ENCODE measurements around the gene PMEL. TPM values are rescaled to one million over a fixed set of nuclear protein-coding genes. Genes with fewer than 3 reads are reported as not detected.
"Not testable (repeated sequence)": the region's sequence is repeated elsewhere in the genome, so short reads cannot be mapped to it uniquely, and the experiment has no call there.

PMEL gene
- total RNA-seq, 1 experiment from 2014 or later: 0.06 TPM

DNA sequence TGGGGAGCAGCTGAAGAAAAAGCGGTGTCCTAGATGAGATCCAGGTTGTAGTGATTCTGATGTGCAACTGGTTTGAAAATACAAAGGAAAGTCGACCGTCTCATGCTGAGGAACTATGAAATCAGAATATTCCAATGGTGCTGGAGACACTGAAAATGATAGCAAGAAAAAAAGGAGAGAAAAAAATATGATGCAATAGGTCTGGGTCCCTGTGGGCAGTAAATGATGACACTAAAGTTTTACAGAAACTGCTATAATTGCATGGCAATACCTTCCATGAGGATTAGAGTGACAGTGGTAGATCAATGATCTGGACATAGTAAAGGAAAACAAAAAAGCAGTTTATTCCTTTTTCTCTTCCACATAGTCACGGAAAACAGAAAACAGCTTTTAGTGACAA is 40.5 kb downstream of the PMEL start:
- DNase-seq (ENCODE audit: low read depth): no peak

GRCh38 chr12:55923648-55924047 is 42.2 kb downstream of the PMEL start:
- not testable (repeated sequence) for DNase-seq (ENCODE audit: low read depth)

GRCh38 chr12:55922126-55922525 is 43.7 kb downstream of the PMEL start:
- DNase-seq (ENCODE audit: low read depth): no peak

GRCh38 chr12:55919032-55919431 is 46.8 kb downstream of the PMEL start:
- DNase-seq (ENCODE audit: low read depth): peak; percentile 78

DNA sequence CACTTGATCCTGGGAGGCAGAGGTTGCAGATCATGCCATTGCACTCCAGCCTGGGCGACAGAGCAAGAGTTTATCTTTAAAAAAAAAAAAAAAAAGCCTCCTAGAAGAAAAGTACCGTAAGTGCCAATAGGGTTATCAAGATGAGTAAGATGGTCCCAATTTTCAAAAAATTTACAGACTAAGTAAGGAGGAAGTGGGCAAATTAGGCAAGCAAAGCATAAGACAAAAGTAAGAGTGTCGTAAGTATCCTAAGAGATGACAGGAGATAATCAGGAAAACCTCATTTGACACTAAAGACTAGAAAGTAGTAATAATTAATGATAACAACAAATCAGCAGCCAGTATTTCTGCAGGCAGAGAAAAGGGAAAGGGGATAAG is 50.4 kb downstream of the PMEL start:
- no peak for DNase-seq (ENCODE audit: low read depth)

DNA sequence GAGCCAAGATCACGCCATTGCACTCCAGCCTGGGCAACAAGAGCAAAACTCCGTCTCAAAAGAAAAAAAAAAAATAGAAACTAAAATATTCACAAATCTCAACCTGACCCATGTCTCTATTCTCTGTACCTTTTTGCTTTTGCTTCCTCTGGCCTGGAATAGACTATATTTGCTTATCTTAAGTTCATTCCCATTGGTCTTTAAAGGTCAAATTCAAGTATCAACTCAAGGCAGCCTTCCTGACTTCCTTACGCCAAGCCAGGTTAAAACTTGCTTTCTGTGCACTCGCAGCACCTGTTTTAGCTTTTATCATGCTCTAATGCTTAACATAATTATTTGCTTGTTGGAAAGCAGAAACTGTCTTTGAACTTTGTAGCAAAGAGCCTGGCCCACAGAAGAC is 52.9 kb downstream of the PMEL start:
- no peak for DNase-seq (ENCODE audit: low read depth)

- DNase-seq (ENCODE audit: low read depth): no peak
Measured at GRCh38 chr12:55909513-55909884, 56.3 kb downstream of the PMEL start.

DNA sequence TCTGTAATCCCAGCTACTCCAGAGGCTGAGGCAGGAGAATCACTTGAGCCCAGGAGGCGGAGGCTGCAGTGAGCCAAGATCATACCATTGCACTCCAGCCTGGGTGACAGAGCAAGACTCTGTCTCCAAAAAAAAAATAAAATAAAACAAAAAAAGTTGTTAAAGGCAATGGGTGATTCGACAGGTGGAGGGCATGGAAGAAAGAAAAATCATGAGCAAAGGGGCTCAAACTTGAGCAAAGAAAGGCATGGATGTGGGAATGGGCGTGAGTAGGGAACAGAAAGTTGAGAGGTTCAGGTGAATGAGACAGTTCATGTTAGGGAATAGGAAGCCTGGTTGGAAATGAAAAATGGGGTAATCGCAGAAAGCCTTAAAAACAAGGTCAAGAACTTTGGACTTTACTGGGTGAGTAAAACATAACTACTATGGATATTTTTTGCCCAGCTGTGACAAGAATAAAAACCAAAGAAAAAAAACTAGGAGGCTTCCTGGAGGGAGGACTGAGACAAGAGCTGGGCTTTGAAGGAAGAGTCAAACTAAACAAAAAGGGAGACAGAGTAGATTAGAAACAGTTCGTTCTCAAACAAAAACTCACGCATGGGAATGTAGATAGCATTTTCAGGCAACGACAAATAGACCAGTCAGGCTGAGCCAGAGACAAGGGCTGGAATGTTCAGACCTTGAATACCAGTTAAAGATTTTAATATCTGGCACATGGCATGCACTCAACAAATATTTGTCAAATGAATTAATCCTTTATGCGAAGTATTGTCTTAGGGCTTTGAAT is 56.9 kb downstream of the PMEL start:
- DNase-seq (ENCODE audit: low read depth): no peak

DNA sequence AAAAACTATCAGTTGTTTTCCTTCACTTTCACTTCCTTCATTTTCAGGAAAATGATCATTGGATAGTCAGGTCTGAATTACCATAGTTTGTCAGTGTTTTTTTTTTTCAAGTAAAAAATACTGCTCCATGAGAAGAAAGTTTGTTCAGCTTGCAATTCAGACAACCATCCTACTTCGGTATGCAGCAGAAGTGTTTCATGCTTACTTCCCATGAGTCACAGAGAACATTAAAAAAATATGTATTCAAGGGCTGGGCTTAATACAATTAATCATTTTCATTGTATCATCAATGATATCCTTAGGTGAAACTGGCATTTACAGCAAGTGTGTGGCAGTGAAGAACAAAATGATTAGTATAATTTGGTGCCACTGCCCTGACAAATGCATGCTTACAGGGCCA is 59.8 kb downstream of the PMEL start:
- DNase-seq (ENCODE audit: low read depth): no peak

Other genes starting within 250 kb of the PMEL start
- gene BLOC1S1, start 250.0 kb downstream of the PMEL start, total RNA-seq (2014; rRNA removed; shearing (Covaris generic)): 112 and 135 TPM in 2 replicates
- 2.2 and 4.5 TPM in 2 replicates for gene RDH5, start 245.6 kb downstream of the PMEL start, total RNA-seq (2014; rRNA removed; shearing (Covaris generic))
- gene CD63, start 237.0 kb downstream of the PMEL start, total RNA-seq (2014; rRNA removed; shearing (Covaris generic)): 638 and 824 TPM in 2 replicates
- 1.5 and 2.5 TPM in 2 replicates for gene GDF11, start 222.9 kb downstream of the PMEL start, total RNA-seq (2014; rRNA removed; shearing (Covaris generic))
- 165 and 253 TPM in 2 replicates for gene SARNP, start 148.3 kb downstream of the PMEL start, total RNA-seq (2014; rRNA removed; shearing (Covaris generic))
- 36.5 and 44.3 TPM in 2 replicates for gene ORMDL2, start 148.0 kb downstream of the PMEL start, total RNA-seq (2014; rRNA removed; shearing (Covaris generic))
- 44.4 and 54.2 TPM in 2 replicates for gene DNAJC14, start 136.5 kb downstream of the PMEL start, total RNA-seq (2014; rRNA removed; shearing (Covaris generic))
- gene MMP19, start 123.1 kb downstream of the PMEL start, total RNA-seq (2014; rRNA removed; shearing (Covaris generic)): 6.9 and 8.4 TPM in 2 replicates
- 49.1 and 59.7 TPM in 2 replicates for gene PYM1, start 38.1 kb downstream of the PMEL start, total RNA-seq (2014; rRNA removed; shearing (Covaris generic))
- 14.5 and 58.4 TPM in 2 replicates for gene DGKA, start 34.9 kb downstream of the PMEL start, total RNA-seq (2014; rRNA removed; shearing (Covaris generic))
- 57.5 and 58.0 TPM in 2 replicates for gene CDK2, start 788 bp upstream of the PMEL start, total RNA-seq (2014; rRNA removed; shearing (Covaris generic))
- 22.7 and 31.7 TPM in 2 replicates for gene RAB5B, start 8.0 kb upstream of the PMEL start, total RNA-seq (2014; rRNA removed; shearing (Covaris generic))
- 13.1 and 13.3 TPM in 2 replicates for gene SUOX, start 31.2 kb upstream of the PMEL start, total RNA-seq (2014; rRNA removed; shearing (Covaris generic))
- gene IKZF4, start 55.0 kb upstream of the PMEL start, total RNA-seq (2014; rRNA removed; shearing (Covaris generic)): 0.12 and 0.40 TPM in 2 replicates
- gene RPS26, start 75.9 kb upstream of the PMEL start, total RNA-seq (2014; rRNA removed; shearing (Covaris generic)): 1,984 and 2,181 TPM in 2 replicates
- gene ERBB3, start 114.1 kb upstream of the PMEL start, total RNA-seq (2014; rRNA removed; shearing (Covaris generic)): 0.63 TPM in 1 of 2 replicates, not detected in the other
- 384 and 456 TPM in 2 replicates for gene PA2G4, start 138.5 kb upstream of the PMEL start, total RNA-seq (2014; rRNA removed; shearing (Covaris generic))
- gene RPL41, start 150.6 kb upstream of the PMEL start, total RNA-seq (2014; rRNA removed; shearing (Covaris generic)): 4,200 and 4,689 TPM in 2 replicates
- gene ZC3H10, start 152.2 kb upstream of the PMEL start, total RNA-seq (2014; rRNA removed; shearing (Covaris generic)): 2.5 and 3.5 TPM in 2 replicates
- gene ESYT1, start 162.2 kb upstream of the PMEL start, total RNA-seq (2014; rRNA removed; shearing (Covaris generic)): 54.3 and 69.6 TPM in 2 replicates
- gene MYL6B, start 186.5 kb upstream of the PMEL start, total RNA-seq (2014; rRNA removed; shearing (Covaris generic)): 148 and 156 TPM in 2 replicates
- gene MYL6, start 192.3 kb upstream of the PMEL start, total RNA-seq (2014; rRNA removed; shearing (Covaris generic)): 2,203 and 2,674 TPM in 2 replicates
- 25.6 and 26.1 TPM in 2 replicates for gene SMARCC2, start 223.4 kb upstream of the PMEL start, total RNA-seq (2014; rRNA removed; shearing (Covaris generic))

Data from Daoy (cell line).